Hepatocyte (in vitro differentiated cells): ENCODE results near the gene HMGB4. TPM values are rescaled to one million over a fixed set of nuclear protein-coding genes. Genes with fewer than 3 reads are reported as not detected.

ENCODE experiments used
- DNase-seq: peaks from one replicate; pipeline ENCODE4 v3.0.0-alpha.2; 2016; ENCODE audit warnings: low spot score
- H2AFZ ChIP-seq: fragments of 200-600 bp; sonication (generic); 2 replicates; pipeline ENCODE4 v1.6.0; 2016; ENCODE audit warnings: antibody characterized with exemption, mild to moderate bottlenecking
- H3K27ac ChIP-seq: fragments of 200-600 bp; sonication (generic); 2 replicates; pipeline ENCODE4 v1.5.1; 2016; ENCODE audit warnings: mild to moderate bottlenecking
- H3K27me3 ChIP-seq: fragments of 200-600 bp; sonication (generic); 2 replicates; pipeline ENCODE4 v1.6.1; 2016
- H3K36me3 ChIP-seq: fragments of 200-600 bp; sonication (generic); replicated peaks from 2 replicates; pipeline ENCODE4 v1.5.1; 2016; ENCODE audit warnings: low read depth; ENCODE audit not compliant: insufficient read depth
- H3K4me1 ChIP-seq: fragments of 200-600 bp; sonication (generic); 2 replicates; pipeline ENCODE4 v1.5.1; 2016; ENCODE audit warnings: mild to moderate bottlenecking, moderate library complexity; ENCODE audit not compliant: insufficient read depth
- H3K4me2 ChIP-seq: fragments of 200-600 bp; sonication (generic); 2 replicates; pipeline ENCODE4 v1.6.0; 2016
- H3K4me3 ChIP-seq: fragments of 200-600 bp; sonication (generic); 2 replicates; pipeline ENCODE4 v1.5.1; 2016; ENCODE audit warnings: mild to moderate bottlenecking
- H3K79me2 ChIP-seq: fragments of 200-600 bp; sonication (generic); 2 replicates; pipeline ENCODE4 v1.6.0; 2017; ENCODE audit warnings: mild to moderate bottlenecking
- H3K9me2 ChIP-seq: fragments of 200-600 bp; sonication (generic); replicated peaks from 2 replicates; pipeline ENCODE4 v1.6.0; 2017; ENCODE audit warnings: mild to moderate bottlenecking; ENCODE audit not compliant: insufficient read depth
- H3K9me3 ChIP-seq: fragments of 200-600 bp; sonication (generic); 2 replicates; pipeline ENCODE4 v1.5.1; 2016; ENCODE audit warnings: low read depth, mild to moderate bottlenecking
- H4K20me1 ChIP-seq: fragments of 200-600 bp; sonication (generic); 2 replicates; pipeline ENCODE4 v1.6.0; 2016; ENCODE audit warnings: mild to moderate bottlenecking; ENCODE audit not compliant: insufficient read depth, poor library complexity, severe bottlenecking
- EZH2 ChIP-seq: fragments of 200-600 bp; sonication (generic); IDR thresholded peaks from 2 replicates; pipeline ENCODE4 v1.6.1; 2016; ENCODE audit warnings: antibody characterized with exemption, mild to moderate bottlenecking, borderline replicate concordance
- EZH2phosphoT487 ChIP-seq: fragments of 200-600 bp; sonication (generic); IDR thresholded peaks from one replicate; pipeline ENCODE4 v1.6.1; 2018; ENCODE audit warnings: antibody characterized with exemption, mild to moderate bottlenecking, low read depth, moderate library complexity; ENCODE audit not compliant: unreplicated experiment, severe bottlenecking
- WGBS: methylation state at CpG from one replicate; pipeline ENCODE4 v1.1.6; 2016; ENCODE audit warnings: low lambda C conversion rate; ENCODE audit errors: missing lambda C conversion rate; 5-methylcytosine and 5-hydroxymethylcytosine counted together
- polyA plus RNA-seq: library from polyadenylated mRNA; unstranded; fragments of >200 nt; fragmentation: Nextera tagmentation; extraction: Ambion mirVana; gene quantifications from 2 replicates; pipeline ENCODE4 v1.2.1, GENCODE V29; 2016
- total RNA-seq: library from RNA; depleted of rRNA; stranded (reverse); fragments of >200 nt; gene quantifications from 2 replicates; pipeline ENCODE4 v1.2.3, GENCODE V29; 2014
- TF ChIP-seq, protein P1 (sequence below): fragments of 200-600 bp; sonication (generic); IDR thresholded peaks from 2 replicates; pipeline ENCODE4 v1.5.1; 2016; ENCODE audit warnings: antibody characterized with exemption, mild to moderate bottlenecking; ENCODE audit not compliant: poor library complexity

The HMGB4 gene
- total and polyA plus RNA-seq, 2 experiments from 2014 or later = not detected

DNA sequence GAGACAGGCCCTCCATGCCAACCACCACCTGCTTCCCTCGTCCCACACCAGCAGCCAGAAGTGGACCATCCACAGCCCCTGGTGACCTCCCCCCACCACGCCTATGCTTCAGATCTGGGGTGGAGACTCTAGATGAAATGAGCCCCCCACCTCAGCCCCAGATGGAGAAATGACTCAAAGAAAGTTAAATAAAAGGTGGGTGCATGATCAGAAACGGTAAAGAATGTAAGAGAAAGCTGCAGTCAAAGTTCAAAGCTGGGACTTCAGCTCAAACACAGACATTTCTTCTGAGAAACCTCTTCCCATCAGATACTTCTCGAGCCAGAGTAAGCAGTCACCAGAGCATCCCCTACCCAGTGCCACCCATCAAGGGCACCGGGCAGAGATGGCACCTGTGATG lies 43.1 kb upstream of the HMGB4 start:
- Histone ChIP-seq H3K9me3 (no peaks in the 10 kb centered on the region), H3K36me3 (no peaks in the 10 kb centered on the region), H3K4me3 (no peak overlapping the region), H3K27me3 (no peaks in the 10 kb centered on the region), H3K4me1 (no peaks in the 10 kb centered on the region), H3K27ac (no peak overlapping the region), H2AFZ (no peak overlapping the region), H4K20me1 (no peaks in the 10 kb centered on the region), H3K4me2 (no peak overlapping the region), H3K79me2 (no peaks in the 10 kb centered on the region), H3K9me2 (no peaks in the 10 kb centered on the region)
- WGBS = 86% methylated on average over 5 of the region's 5 CpGs
- TF ChIP-seq, protein P1, sequence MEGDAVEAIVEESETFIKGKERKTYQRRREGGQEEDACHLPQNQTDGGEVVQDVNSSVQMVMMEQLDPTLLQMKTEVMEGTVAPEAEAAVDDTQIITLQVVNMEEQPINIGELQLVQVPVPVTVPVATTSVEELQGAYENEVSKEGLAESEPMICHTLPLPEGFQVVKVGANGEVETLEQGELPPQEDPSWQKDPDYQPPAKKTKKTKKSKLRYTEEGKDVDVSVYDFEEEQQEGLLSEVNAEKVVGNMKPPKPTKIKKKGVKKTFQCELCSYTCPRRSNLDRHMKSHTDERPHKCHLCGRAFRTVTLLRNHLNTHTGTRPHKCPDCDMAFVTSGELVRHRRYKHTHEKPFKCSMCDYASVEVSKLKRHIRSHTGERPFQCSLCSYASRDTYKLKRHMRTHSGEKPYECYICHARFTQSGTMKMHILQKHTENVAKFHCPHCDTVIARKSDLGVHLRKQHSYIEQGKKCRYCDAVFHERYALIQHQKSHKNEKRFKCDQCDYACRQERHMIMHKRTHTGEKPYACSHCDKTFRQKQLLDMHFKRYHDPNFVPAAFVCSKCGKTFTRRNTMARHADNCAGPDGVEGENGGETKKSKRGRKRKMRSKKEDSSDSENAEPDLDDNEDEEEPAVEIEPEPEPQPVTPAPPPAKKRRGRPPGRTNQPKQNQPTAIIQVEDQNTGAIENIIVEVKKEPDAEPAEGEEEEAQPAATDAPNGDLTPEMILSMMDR = no peak
- TF ChIP-seq EZH2phosphoT487 (no peak), EZH2 (no peak)
- no peak for DNase-seq

DNA sequence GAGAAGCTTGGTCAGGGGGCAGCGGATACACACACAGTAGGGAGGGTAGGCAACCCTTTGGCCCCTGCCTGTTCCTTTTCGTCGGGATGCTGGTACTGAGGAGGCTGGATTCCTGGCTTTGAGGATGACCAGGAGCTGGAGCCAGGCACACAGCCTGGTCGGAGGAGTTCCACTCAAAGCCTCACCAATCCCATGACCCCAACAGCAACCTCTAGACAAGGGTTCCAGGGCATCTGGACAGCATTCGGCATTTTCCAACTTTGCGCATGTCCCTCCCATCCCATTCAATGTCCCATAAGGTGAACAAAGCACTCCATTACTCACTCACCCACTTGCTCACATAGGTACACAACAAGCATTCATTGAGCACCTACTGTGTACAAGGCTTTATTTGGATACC lies 42.6 kb upstream of the HMGB4 start:
- Histone ChIP-seq H4K20me1 (no peaks in the 10 kb centered on the region), H3K9me2 (no peaks in the 10 kb centered on the region), H3K36me3 (no peaks in the 10 kb centered on the region), H3K79me2 (no peaks in the 10 kb centered on the region), H3K27ac (no peak overlapping the region), H3K4me2 (no peak overlapping the region), H2AFZ (no peak overlapping the region), H3K4me3 (no peak overlapping the region), H3K9me3 (no peaks in the 10 kb centered on the region), H3K27me3 (no peaks in the 10 kb centered on the region), H3K4me1 (no peaks in the 10 kb centered on the region)
- TF ChIP-seq EZH2phosphoT487 = no peak
- TF ChIP-seq, protein P1 = no peak
- TF ChIP-seq EZH2 = no peak
- DNase-seq = no peak
- 86% methylated on average over 6 of the region's 6 CpGs for WGBS

DNA sequence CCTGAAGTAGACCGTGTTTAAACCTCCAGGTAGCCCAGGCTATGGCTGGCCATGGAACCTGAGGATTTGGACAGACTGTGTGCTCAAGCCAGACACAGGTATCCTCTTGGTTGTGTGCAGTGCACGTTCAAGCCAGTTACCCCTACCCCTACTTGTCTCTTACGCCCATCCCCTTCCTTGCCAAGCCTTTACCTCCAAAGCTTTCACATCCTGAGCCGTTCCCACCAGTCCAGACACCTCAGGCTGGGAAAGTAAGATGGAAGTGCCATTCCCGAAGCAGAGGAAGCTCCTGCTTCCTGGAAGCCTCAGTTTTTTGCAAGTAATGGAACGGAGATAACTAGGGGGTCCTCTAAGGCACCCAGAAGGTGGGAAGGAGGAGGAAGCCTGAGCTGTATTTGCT lies 41.5 kb upstream of the HMGB4 start:
- no peaks in the 10 kb centered on the region for H3K9me3 ChIP-seq

More for the DNA sequence above, 41.5 kb upstream of the HMGB4 start:
- H3K27me3 ChIP-seq = no peaks in the 10 kb centered on the region
- no peaks in the 10 kb centered on the region for H3K4me1 ChIP-seq
- no peak overlapping the region for H2AFZ ChIP-seq
- H3K4me2 ChIP-seq = no peak overlapping the region
- no peaks in the 10 kb centered on the region for H4K20me1 ChIP-seq
- no peaks in the 10 kb centered on the region for H3K9me2 ChIP-seq
- no peaks in the 10 kb centered on the region for H3K79me2 ChIP-seq
- H3K4me3 ChIP-seq = no peak overlapping the region
- no peaks in the 10 kb centered on the region for H3K36me3 ChIP-seq
- TF ChIP-seq EZH2 (no peak), EZH2phosphoT487 (no peak)
- TF ChIP-seq, protein P1 = no peak
- no peak for DNase-seq
- WGBS = 84% methylated on average over 6 of the region's 6 CpGs
- H3K27ac ChIP-seq = no peak overlapping the region
